Thyroid gland (tissue), 4 donors: Measurements from ENCODE around the gene ADARB2.

ENCODE experiments used
- CTCF ChIP-seq, 6 experiments: fragments of 200-600 bp in 3 of 6; fragments of 450-650 bp in 3 of 6; sonication (generic) in 3 of 6; IDR thresholded peaks; one replicate each; pipeline ENCODE4 v1.5.1; 2016 to 2019; ENCODE audit warnings: antibody characterized with exemption in 6 of 6, mild to moderate bottlenecking in 2 of 6, inconsistent platforms in 1 of 6, moderate library complexity in 1 of 6
- POLR2A ChIP-seq, 2 donors: fragments of 450-650 bp; IDR thresholded peaks; one replicate each; pipeline ENCODE4 v1.6.1; 2017; ENCODE audit warnings: antibody characterized with exemption in 2 of 2, mild to moderate bottlenecking in 2 of 2, moderate library complexity in 1 of 2

DNA sequence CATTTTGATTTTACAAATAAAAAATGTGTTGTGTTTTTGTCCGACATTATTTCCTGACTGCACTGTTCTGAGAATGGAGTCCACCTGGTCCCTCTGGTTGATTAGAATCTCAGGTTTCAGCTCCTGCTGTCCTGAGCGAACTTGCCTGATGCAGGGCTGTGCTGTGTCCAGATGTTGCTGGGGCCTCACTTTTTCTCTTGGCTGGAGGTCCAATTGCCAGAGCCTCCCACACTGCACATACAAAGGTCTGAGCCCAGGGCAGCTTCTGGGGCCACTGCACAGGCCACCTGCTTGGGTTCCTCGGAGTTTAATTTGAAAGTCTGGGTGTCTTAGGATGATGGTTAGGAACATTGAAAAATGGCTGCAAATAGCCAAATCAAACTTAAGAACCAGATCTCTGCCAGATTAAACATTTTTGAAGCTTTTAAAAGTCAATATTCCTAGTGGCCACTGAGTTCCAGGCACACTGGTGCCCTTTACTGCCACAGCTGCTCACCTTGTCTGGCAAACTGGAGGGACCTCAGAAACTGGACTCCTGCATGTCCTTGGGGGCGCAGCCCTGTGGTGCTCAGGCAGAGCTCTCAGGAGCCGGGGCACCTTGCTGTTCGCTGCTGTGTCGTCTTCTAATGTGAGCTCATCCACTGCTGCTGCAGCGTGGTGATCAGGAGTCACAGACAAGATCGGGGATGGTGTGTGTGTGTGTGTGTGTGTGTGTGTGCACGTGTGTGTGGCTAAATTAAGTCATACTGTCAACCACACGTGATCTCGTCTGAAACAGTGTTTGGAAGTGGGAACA is 606.1 kb downstream of the ADARB2 start:
- TF ChIP-seq CTCF (IDR thresholded peaks at IDR 0.05) (no peak), POLR2A (IDR thresholded peaks at IDR 0.05) (no peak)
